Measurements from ENCODE around the gene ACSM5.
"Not testable (repeated sequence)": the region's sequence is repeated elsewhere in the genome, so short reads cannot be mapped to it uniquely, and the experiment has no call there.

GRCh38 chr16:20469930-20470329, 60.6 kb downstream of the ACSM5 start:
- not testable (repeated sequence) for TF ChIP-seq EZH2phosphoT487 (IDR thresholded peaks at IDR 0.05; ENCODE audit: insufficient read depth, low read depth); EZH2 (IDR thresholded peaks at IDR 0.05; ENCODE audit: insufficient read depth, poor library complexity, severe bottlenecking)

Measured in GM23248 (cell line).